Endothelial cell of umbilical vein (primary cell): Measurements from ENCODE around the gene TPM3. TPM values are rescaled to one million over a fixed set of nuclear protein-coding genes. Genes with fewer than 3 reads are reported as not detected.

Experiments used
- BruUV-seq: library from RNA; stranded (reverse); fragments of 400-500 nt; replicated peaks from 2 replicates; lab custom pipeline; 2021; lab: Mats Ljungman, UMichigan
- CTCF ChIA-PET: fragments of 300-600, 350-600 bp; sonication (Branson Sonifier 250); formaldehyde crosslinking; loops from one replicate; lab custom pipeline; 2021; ENCODE audit warnings: antibody characterized with exemption, inconsistent platforms; lab: Charles Lee
- POLR2A ChIA-PET: fragments of 300-600, 350-600 bp; sonication (Branson Sonifier 250); formaldehyde crosslinking; loops from one replicate; lab custom pipeline; 2021; ENCODE audit warnings: antibody characterized with exemption, inconsistent platforms; lab: Charles Lee
- DNase-seq: peaks from one replicate; pipeline ENCODE4 v3.0.0-alpha.2; 2011; ENCODE audit warnings: low read depth, low spot score
- FAIRE-seq: peaks from 2 replicates; lab custom pipeline; 2011; peaks lifted over from hg19 to GRCh38; lab: Jason Lieb, UNC
- H2AFZ ChIP-seq: 2 replicates; pipeline ENCODE4 v1.6.0; 2012; ENCODE audit warnings: low read depth, low read length, control low read depth, inconsistent platforms
- H3K27ac ChIP-seq: 2 replicates; pipeline ENCODE4 v1.5.1; 2011; ENCODE audit warnings: low read depth, mild to moderate bottlenecking, control low read depth, low read length, moderate library complexity; ENCODE audit not compliant: insufficient read depth
- H3K27me3 ChIP-seq, 2 experiments: 2 replicates each; pipeline versions ENCODE4 v1.6.0 to v1.6.1; 2011; ENCODE audit warnings: low read length in 2 of 2, mixed read lengths in 1 of 2; ENCODE audit not compliant: control insufficient read depth in 2 of 2, insufficient read depth in 2 of 2
- H3K36me3 ChIP-seq, 2 experiments: 2 replicates in 1 of 2; 3 replicates in 1 of 2; pipeline ENCODE4 v1.5.1; 2011; ENCODE audit warnings: low read length in 2 of 2, mild to moderate bottlenecking in 1 of 2, moderate library complexity in 1 of 2; ENCODE audit not compliant: control insufficient read depth in 2 of 2, insufficient read depth in 2 of 2; ENCODE audit errors: extremely low read depth in 1 of 2
- H3K4me1 ChIP-seq: 3 replicates; pipeline ENCODE4 v1.5.1; 2011; ENCODE audit warnings: mild to moderate bottlenecking, low read length; ENCODE audit not compliant: control insufficient read depth, insufficient read depth; ENCODE audit errors: extremely low read depth
- H3K4me2 ChIP-seq: 2 replicates; pipeline ENCODE4 v1.6.1; 2011; ENCODE audit warnings: low read length, control low read depth, mixed read lengths; ENCODE audit not compliant: insufficient read depth
- H3K4me3 ChIP-seq, 3 experiments: fragments of 200-600 bp in 1 of 3; sonication (generic), shearing (Covaris generic) in 1 of 3; replicated peaks in 1 of 3; 2 replicates each; pipeline ENCODE4 v1.5.1; 2011 to 2016; ENCODE audit warnings: control low read depth in 3 of 3, low read length in 3 of 3, mild to moderate bottlenecking in 2 of 3, inconsistent platforms in 1 of 3, low read depth in 1 of 3, moderate library complexity in 1 of 3; ENCODE audit not compliant: insufficient read depth in 1 of 3
- H3K79me2 ChIP-seq: 2 replicates; pipeline ENCODE4 v1.6.0; 2012; ENCODE audit warnings: low read length, inconsistent platforms; ENCODE audit not compliant: control insufficient read depth, insufficient read depth
- H3K9ac ChIP-seq: replicated peaks from 2 replicates; pipeline ENCODE3; 2011; ENCODE audit warnings: low read length, control low read depth; ENCODE audit not compliant: insufficient read depth; ENCODE audit errors: extremely low read depth
- H3K9me1 ChIP-seq: replicated peaks from 3 replicates; pipeline ENCODE4 v1.6.0; 2011; ENCODE audit warnings: mild to moderate bottlenecking, low read length; ENCODE audit not compliant: control insufficient read depth, insufficient read depth; ENCODE audit errors: extremely low read depth
- H3K9me3 ChIP-seq: replicated peaks from 2 replicates; pipeline ENCODE4 v1.5.1; 2012; ENCODE audit warnings: low read length, inconsistent platforms; ENCODE audit not compliant: control insufficient read depth, insufficient read depth
- H4K20me1 ChIP-seq: replicated peaks from 2 replicates; pipeline ENCODE3; 2011; ENCODE audit warnings: mild to moderate bottlenecking, low read length; ENCODE audit not compliant: control insufficient read depth, insufficient read depth; ENCODE audit errors: extremely low read depth
- EZH2 ChIP-seq: IDR thresholded peaks from 2 replicates; pipeline ENCODE4 v1.6.1; 2012; ENCODE audit warnings: borderline replicate concordance, low read depth, mild to moderate bottlenecking, moderate library complexity, low read length, inconsistent platforms; ENCODE audit not compliant: severe bottlenecking
- GATA2 ChIP-seq: IDR thresholded peaks from 2 replicates; pipeline ENCODE4 v1.7.0; 2011; ENCODE audit warnings: low read depth, mild to moderate bottlenecking, moderate library complexity, mixed read lengths, low read length; ENCODE audit not compliant: insufficient read length, insufficient read depth
- JUN ChIP-seq: IDR thresholded peaks from 2 replicates; pipeline ENCODE4 v1.6.1; 2011; ENCODE audit warnings: borderline replicate concordance, low read depth; ENCODE audit not compliant: insufficient read length, insufficient read depth
- MAX ChIP-seq: IDR thresholded peaks from 2 replicates; pipeline ENCODE4 v1.6.1; 2011; ENCODE audit not compliant: insufficient read depth, insufficient read length
- MYC ChIP-seq: IDR thresholded peaks from one replicate; pipeline ENCODE4 v1.6.1; 2011; ENCODE audit warnings: mild to moderate bottlenecking, low read depth, low read length
- POLR2A ChIP-seq: IDR thresholded peaks from 2 replicates; pipeline ENCODE4 v1.6.1; 2012; ENCODE audit warnings: low read depth, mild to moderate bottlenecking, control low read depth, low read length
- POLR2AphosphoS5 ChIP-seq: IDR thresholded peaks from 2 replicates; pipeline ENCODE4 v1.6.1; 2012; ENCODE audit warnings: low read depth, mild to moderate bottlenecking, control low read depth, low read length, moderate library complexity; ENCODE audit not compliant: insufficient read depth
- dilution Hi-C: fragments of 300-500 bp; cut with MboI; formaldehyde crosslinking; loops from one replicate; pipeline ENCODE4 v1.15.0; 2019; ENCODE audit warnings: low sequenced_read_pairs; ENCODE audit not compliant: extremely low pct_ligation_motif_present
- intact Hi-C: fragments of 100-400 bp; cut with micrococcal nuclease; formaldehyde crosslinking; loops from one replicate; pipeline ENCODE4 v1.10.0; 2022
- polyA plus RNA-seq, 4 experiments: library from polyadenylated mRNA; depleted of rRNA in 3 of 4; stranded (reverse) in 3 of 4; unstranded in 1 of 4; fragments of >200 nt; gene quantifications; 2 replicates each; pipeline versions ENCODE4 v1.2.1 to v1.2.3, GENCODE V29; 2011 to 2012; ENCODE audit warnings: missing spikeins in 1 of 4
- total RNA-seq: library from RNA; stranded (reverse); gene quantifications from 2 replicates; pipeline ENCODE4 v1.2.3, GENCODE V29; 2021

TPM3 gene
- total and polyA plus RNA-seq, 2 donors (not counting 3 experiments of a cell fraction or from before 2014, with no cell fraction given), result 395 to 927 TPM

- intact Hi-C loops, result loop anchor here (2.0 kb wide), 1 partner anchor 51 kb away; the partner anchor contains the start of gene HAX1
Measured at GRCh38 chr1:154221278-154222001, 29.5 kb upstream of the TPM3 start.

DNA sequence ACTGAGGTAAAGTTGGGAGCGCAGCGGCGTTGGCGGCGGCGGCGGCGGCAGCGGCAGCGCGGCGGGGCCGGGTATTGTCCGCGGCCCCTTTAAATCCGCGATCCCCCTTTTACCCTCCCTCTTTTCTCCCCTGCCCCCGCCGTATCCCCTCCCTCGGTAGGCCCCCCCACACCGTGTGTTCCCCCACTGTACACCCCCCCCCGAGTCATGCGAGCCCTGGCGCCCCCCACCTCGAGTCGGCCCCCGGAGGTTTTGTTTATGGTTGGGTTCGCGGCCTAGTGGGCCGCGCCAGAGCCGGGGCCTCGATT is 29.0 kb upstream of the TPM3 start:
- POLR2A ChIA-PET, result interaction anchor here (1.0 to 1.3 kb wide), 3 partner anchors 22 to 230 kb away, joined by 3 to 6 read pairs (median 3); partner anchors contain the start of gene RPS27
- Histone ChIP-seq H3K4me1 (peaks cover 25% of the 10 kb centered on the region), H3K27me3 (no peaks in the 10 kb centered on the region), H3K27ac (peak overlapping the region; percentile 75), H3K9ac (peak overlapping the region; percentile 90), H3K9me3 (no peaks in the 10 kb centered on the region), H3K4me2 (no peak overlapping the region), H3K9me1 (no peaks in the 10 kb centered on the region), H3K79me2 (peaks cover 88% of the 10 kb centered on the region), H3K4me3 (peak overlapping the region; percentile 65 to 90 (median 87)), H4K20me1 (no peaks in the 10 kb centered on the region), H3K36me3 (peaks cover 10% of the 10 kb centered on the region in 2 experiments), H2AFZ (no peak overlapping the region)
- CTCF ChIA-PET, result interaction anchor here (1.0 to 2.4 kb wide), 4 partner anchors 21 to 114 kb away, joined by 5 to 25 read pairs (median 7); no protein-coding TSS in a partner anchor
- TF ChIP-seq MYC, result no peak
- TF ChIP-seq EZH2, result no peak
- no peak for TF ChIP-seq JUN
- no peak for TF ChIP-seq GATA2
- TF ChIP-seq POLR2A, result no peak
- TF ChIP-seq MAX, result no peak
- no peak for TF ChIP-seq POLR2AphosphoS5
- dilution Hi-C loops, result no loop called here
- DNase-seq (no peak), FAIRE-seq (no peak)
- BruUV-seq, result no TSS peak
- intact Hi-C loops, result loop anchor here (1.0 to 2.0 kb wide), 6 partner anchors 31 to 337 kb away; partner anchors contain the start of genes HAX1 and UBE2Q1

More at GRCh38 chr1:154221278-154222001, 29.5 kb upstream of the TPM3 start:
- CTCF ChIA-PET, result interaction anchor here (1.8 to 2.4 kb wide), 2 partner anchors 17 to 22 kb away, joined by 5 to 7 read pairs; no protein-coding TSS in a partner anchor
- BruUV-seq, result no TSS peak
- H3K9ac ChIP-seq, result peak overlapping the region; percentile 90
- peaks cover 25% of the 10 kb centered on the region for H3K4me1 ChIP-seq
- POLR2A ChIA-PET, result no interaction called here
- H3K4me2 ChIP-seq, result peak overlapping the region; percentile 62
- H3K79me2 ChIP-seq, result peaks cover 90% of the 10 kb centered on the region
- dilution Hi-C loops, result no loop called here
- H3K27me3 ChIP-seq, result no peaks in the 10 kb centered on the region
- no peaks in the 10 kb centered on the region for H3K9me1 ChIP-seq
- TF ChIP-seq GATA2, result no peak
- peak; percentile 46 for TF ChIP-seq POLR2A
- H4K20me1 ChIP-seq, result no peaks in the 10 kb centered on the region
- no peaks in the 10 kb centered on the region for H3K9me3 ChIP-seq
- H2AFZ ChIP-seq, result no peak overlapping the region
- DNase-seq (peak; percentile 61), FAIRE-seq (no peak)
- peak overlapping the region; percentile 75 for H3K27ac ChIP-seq
- H3K36me3 ChIP-seq, result peaks cover 10 to 14% of the 10 kb centered on the region in 2 experiments
- H3K4me3 ChIP-seq, result peak overlapping the region; percentile 65 to 90 (median 87)
